NK-92 (cell line): Measurements from ENCODE around the gene ARPC1B.
"Not testable (repeated sequence)": the region's sequence is repeated elsewhere in the genome, so short reads cannot be mapped to it uniquely, and the experiment has no call there.

ENCODE experiments used
- DNase-seq: peaks from one replicate; lab custom pipeline; 2025; ENCODE audit not compliant: unreplicated experiment; lab: John Stamatoyannopoulos, UW

ARPC1B gene

DNA sequence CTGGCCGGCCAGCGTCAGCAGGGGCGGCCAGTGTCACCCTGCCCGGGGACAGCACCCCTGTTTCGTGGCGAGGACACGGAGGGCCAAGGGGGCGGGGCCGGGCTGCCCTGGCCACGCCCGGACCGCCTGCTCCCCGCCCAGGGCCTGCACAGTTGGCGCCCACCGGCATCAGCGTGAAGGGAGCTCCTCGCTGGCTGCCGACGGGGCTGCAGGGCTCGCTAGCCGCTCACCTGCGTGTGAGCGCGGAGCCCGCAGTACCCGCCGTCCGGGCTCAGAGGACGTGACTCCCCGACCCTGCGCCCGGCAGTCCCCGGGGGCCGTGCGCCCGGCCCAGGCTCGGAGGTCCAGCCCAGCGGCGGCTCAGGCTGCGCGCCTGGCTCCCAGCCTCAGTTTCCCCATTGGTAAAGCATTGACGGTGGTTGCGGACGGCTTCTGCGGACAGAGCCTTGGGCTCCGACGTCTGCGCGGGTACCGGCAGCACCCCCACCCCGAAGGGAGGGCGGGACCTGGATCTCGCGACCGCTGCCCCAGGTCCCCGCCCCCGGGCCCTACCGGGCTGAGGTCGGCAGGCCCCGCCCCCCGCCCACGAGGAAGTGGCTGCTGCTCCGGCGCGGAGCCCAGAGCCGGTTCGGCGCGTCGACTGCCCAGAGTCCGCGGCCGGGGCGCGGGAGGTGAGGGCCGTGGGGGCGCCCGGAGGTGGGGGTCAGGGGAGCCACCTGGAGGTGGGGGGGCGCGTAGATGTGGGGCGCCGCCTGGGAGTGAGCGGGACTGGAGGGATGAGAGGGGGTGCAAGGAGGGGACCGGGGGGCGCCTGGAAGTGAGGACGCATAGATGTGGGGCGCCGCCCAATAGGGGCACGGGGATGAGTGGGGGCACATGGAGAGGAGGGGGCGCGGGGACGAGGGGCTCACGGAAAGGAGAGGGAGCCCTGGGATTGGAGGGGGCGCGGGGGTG lies at the start of gene ARPC1B:
Gene ARPC1B, plus strand, starts transcription at position 620 of the 954 bp plus-strand sequence. CDS start 10,985 bp downstream, outside the sequence.
- no peak for DNase-seq

DNA sequence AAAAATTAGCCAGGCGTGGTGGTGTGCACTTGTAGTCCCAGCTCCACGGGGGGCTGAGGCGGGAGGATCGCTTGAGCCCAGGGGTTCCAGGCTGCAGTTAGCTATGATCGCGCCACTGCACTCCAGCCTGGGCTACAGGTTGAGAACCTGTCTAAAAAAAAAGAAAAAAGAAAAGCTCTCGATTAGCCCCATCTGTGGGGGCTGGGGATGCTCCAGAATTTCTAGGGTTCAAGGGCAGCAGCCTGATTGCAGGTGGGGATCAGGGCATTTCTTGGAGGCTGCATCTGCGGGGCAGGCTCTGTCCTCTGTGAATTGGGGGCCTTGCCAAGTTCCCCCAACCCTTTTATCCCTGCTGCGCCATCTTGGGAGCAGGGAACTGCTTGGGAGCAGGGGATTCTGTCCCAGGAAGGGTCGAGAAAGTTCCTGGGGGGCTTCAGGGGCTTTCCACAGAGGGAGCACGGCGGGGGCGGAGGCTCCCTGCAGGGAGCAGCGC lies 49.5 kb upstream of the ARPC1B start:
- DNase-seq = no peak

DNA sequence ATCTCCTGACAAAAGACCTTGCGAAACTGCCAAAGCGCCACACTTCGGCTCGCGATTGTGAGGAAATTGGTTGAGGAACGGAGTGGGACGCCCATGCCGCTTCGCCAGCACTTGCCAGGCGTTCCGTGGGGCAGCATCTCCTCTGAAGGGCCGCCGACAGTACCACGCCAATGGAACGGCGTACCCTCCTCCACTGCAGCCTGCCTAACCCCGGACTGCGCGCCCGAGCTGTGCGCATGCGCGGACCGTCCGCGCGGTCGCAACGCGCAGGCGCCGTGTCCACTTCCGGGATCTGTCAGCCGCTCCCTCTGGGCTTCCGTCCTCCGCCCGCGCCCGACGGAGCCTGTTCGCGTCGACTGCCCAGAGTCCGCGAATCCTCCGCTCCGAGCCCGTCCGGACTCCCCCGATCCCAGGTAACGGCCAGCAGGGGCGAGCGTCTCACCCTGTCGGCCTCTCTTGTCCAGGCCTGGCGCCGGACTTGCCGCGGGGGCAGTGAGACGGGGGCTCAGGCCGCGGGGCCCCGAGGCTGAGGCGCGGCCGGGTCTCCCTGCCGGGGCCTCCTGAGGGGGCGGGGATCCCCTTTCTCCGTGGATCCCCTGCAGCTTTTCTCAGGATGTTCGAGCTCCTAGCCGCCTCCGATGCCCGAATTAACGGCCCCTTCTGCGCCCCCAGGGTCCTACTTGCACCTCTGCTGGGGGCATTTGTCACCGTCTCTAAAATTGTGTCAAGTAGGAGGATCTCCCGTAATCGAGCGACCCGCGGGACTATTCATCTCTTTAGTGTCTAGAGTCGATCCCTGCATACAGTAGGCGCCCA lies 48.7 kb upstream of the ARPC1B start, which contains the start of gene ARPC1A:
Gene ARPC1A, plus strand, starts transcription at position 307 of the 816 bp plus-strand sequence. CDS start 7,456 bp downstream, outside the sequence.
- DNase-seq = peak; percentile 68

DNA sequence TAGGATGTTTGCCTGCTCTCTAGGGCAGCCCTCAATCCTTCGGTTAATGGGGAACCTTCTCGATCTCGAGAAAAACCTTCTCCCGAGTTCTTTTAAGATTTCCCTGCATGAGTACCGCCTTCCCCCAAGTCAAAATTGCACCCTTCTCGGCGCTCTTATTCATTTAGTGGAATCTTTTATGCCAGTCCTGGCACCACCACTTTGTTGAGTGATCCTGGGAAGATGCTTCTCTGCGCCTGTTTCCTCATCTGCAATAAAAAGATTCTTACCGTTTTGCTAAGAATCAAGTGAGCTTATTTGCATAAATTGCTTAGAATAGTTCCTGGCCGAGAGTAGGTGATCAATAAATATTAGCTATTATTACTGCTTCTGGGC lies 48.1 kb upstream of the ARPC1B start:
- no peak for DNase-seq

DNA sequence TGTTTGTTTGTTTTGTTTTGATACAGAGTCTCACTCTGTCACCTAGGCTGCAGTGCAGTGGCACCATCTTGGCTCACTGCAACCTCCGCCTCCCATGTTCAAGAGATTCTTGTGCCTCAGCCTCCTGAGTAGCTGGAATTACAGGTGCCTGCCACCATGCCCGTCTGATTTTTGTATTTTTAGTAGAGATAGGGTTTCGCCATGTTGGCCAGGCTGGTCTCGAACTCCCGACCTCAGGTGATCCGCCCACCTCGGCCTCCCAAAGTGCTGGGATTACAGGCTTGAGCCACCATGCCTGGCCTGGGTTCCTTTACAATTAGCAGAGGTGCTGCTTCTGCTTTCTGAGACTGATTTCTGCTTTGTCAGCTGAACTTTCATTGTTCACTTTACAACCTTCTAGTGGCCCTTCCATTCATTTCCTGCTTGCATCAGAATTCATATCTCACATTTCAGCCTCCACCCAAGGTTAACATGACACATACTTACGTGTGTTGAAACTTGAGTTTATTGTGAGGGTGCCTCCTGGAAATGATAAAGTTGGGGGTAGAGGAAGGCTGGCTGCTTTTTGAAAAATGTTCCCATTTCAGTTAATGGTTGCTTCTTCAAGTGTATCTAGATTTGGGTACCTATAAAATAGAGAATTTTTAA lies 44.1 kb upstream of the ARPC1B start:
- not testable (repeated sequence) for DNase-seq

DNA sequence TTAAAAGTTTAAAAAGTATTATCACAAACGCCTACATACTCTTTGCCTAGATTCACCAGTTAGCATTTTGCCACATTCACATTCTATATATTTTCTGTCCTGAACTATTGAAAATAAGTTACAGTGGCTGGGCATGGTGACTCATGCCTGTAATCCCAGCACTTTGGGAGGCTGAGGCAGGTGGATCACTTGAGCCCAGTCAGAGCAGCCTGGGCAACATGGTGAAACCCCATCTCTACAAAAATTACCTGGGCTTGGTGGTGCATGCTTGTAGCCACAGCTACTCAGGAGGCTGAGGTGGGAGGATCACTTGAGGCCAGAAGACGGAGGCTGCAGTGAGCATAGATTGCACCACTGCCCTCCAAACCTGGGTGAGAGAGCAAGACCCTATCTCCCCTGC lies 43.5 kb upstream of the ARPC1B start:
- DNase-seq = no peak

DNA sequence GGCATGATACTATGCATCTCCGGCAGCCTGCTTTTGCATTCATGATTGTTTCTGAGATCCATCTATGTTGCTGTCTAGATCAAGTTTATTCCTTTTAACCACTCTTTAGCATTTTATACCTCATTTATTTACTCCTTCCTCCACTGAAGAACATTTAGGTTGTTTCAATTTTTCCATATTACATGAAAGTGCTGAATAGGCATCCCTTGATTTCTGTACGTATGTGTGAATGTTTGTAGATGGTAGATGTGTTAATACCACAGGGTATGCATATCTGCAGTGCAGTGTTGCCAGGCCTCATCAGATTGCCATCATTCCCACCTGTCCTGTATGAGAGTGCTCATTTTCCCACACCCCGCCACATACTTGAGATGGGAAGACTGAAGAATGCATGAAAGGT lies 34.9 kb upstream of the ARPC1B start:
- DNase-seq = no peak

DNA sequence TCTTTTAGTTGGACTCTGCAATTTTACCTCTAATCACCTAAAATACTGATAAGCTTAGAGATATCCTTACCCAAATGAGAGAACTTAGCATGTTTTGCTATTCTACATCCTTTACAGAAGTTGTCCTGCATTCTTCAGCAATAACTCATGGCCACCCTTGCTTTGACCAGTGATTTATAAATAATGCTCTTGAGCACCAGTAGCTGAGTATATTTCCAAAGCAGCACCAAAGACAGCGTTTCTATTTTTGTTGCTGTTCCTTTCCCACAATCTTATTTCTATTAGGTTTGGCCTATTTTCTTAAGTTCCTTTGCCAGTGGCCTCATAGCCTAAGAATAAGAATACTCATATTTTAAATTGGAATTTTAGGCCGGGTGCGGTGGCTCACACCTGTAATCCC lies 33.9 kb upstream of the ARPC1B start:
- no peak for DNase-seq

DNA sequence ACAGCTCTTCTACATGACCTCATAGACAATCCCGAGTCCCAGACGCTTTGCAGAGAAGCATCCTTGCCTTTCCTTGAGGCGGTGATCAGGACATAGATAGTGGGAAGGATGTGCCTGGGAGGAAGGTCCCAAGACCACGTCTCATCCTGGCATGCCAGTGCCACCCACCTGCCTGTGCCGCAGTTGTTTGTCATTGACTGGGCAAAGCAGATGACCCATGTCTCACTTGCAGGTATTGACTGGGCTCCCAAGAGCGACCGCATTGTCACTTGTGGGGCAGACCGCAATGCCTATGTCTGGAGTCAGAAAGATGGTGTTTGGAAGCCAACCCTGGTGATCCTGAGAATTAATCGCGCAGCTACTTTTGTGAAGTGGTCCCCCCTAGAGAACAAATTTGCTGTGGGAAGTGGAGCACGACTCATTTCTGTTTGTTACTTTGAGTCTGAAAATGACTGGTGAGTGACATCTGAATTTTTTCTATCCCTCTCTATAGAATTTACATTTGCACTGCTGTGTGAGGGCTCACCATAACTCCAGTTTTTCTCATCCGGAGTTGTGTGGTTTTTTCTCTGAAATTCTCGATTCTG lies 30.4 kb upstream of the ARPC1B start:
- DNase-seq = no peak

DNA sequence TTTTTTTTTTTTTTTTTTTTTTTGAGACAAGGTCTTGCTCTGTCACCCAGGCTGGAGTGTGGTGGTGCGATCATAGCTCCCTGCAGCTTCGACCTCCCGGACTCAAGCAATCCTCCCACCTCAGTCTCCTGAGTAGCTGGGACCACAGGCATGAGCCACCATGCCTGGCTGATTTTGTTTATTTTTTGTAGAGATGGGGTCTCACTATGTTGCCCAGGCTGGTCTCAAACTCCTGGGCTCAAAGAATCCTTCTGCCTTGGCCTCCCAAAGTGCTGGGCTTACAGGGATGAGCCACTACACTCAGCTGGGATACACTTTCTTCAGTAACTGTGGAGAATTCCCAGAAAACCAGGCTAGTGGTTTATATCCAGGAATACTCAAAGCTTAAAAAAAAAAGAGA lies 23.9 kb upstream of the ARPC1B start:
- not testable (repeated sequence) for DNase-seq

DNA sequence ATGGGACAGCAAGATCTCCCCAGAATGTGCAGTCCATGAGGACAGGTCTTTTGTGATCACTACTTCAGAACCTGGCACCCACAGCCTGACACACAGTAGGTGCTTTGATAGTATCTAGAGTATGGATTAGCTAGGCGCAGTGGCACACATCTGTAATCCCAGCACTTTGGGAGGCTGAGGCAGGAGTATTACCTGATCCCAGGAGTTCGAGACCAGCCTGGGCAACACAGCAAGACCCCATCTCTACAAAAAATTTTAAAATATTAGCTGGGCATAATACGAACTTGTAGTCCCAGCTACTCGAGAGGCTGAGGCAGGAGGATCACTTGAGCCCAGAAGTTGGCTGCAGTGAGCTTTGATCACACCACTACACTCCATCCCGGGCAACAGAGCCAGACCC lies 22.3 kb upstream of the ARPC1B start:
- DNase-seq = no peak

DNA sequence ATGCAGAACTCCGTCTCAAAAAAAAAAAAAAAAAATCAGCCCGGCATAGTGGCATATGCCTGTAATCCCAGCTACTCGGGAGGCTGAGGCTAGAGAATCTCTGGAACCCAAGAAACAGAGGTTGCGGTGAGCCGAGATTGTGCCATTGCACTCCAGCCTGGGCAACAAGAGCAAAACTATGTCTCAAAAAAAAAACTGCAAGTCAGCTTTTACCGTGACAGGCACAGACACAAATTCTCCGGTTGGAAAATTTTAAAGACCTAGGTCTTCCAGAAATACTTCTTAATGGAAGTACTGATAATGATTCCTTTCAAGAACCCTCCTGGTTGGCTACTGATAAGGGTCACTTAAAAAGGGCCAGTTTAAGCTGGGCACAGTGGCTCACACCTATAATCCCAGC lies 19.4 kb upstream of the ARPC1B start:
- no peak for DNase-seq

DNA sequence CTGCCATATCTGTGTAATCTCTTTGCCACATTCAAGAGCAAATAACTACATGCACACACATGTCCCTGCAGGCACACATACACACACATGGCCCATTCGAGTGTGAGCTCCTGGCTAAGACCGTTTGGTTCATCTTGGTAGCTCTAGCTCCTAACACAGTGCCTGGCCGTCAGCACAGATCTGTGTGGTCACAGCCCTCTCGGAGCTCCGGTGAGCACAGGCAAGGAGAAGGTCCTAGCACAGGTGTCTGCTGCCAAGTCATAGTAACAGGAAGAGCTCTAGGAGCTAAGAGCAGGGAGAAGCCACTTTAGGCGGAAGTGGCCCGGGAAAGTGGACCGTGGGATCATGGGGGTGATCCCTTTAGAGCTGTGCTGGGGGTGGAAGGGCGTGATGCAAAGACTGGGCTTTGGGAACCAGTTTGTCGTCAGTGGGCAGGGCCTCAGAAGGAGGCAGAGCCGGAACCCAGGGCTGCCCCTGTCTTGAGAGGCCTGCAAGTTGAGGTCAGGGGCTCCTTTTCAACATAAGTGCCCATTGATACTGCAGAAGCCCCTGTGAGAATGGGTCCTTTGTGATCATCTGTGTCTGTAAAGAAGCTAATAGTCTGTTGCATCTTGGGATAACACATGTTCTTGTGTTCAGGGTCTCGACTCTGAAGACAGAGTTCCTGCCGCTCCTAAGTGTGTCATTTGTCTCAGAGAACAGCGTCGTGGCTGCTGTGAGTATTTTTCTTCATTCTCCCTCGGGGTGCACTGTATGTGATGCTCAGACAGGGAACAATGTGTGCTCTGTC lies 16.6 kb upstream of the ARPC1B start:
- no peak for DNase-seq

DNA sequence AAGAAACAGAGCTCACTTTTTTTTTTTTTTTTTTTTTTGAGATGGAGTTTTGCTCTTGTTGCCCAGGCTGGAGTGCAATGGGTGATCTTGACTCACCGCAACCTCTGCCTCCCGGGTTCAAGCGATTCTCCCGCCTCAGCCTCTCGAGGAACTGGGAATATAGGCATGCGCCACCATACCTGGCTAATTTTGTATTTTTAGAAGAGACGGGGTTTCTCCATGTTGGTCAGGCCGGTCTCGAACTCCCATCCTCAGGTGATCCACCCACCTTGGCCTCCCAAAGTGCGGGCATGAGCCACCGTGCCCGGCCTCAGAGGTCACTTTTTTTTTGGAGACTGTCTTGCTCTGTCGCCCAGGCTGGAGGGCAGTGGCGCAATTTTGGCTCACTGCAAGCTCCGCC lies 16.0 kb upstream of the ARPC1B start:
- DNase-seq = not testable (repeated sequence)

DNA sequence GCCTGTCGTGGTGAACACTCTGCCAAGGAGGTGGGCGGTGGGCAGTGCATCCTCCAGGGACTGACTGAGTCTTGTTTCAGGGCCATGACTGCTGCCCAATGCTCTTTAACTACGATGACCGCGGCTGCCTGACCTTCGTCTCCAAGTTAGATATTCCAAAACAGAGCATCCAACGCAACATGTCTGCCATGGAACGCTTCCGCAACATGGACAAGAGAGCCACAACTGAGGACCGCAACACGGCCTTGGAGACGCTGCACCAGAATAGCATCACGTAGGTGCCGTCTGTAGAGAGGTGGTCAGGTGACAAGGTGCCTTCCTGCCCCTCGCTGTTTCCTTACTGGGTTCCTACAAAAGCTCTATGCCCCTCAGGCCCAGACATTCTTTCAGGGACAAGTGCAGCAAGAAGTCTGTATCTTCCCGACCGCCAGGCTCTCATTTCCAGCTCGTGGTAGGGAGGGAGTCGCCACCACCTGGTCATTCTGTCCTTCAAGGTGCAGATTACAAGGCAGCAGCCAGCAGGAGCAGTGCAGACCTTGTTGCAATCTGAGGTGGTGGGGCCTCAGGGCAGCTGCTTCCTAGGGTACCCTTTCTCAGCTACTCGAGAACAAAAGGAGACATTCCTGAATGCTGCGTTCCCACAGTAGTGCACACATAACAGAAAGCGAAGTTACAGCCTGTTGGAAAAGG lies 14.9 kb upstream of the ARPC1B start:
- DNase-seq = no peak

DNA sequence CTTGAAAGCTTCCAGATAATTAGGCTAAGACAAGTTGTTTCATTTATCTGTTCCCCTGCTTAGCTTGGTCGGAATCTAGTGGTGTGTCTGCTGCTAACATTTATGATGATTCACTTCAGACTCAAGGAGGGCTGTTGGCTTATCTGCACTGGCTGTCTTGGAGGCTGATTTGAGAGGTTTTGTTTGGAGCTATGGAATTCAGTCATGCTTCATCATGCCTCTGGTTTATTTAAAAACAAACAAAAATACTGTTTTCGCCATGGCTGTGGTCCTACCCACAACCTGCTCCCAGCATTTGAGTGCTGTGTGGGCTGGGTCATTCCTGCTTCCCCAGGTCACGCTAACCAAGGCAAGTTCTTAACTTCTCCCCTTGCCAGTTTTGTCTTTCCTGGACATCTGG lies 11.7 kb upstream of the ARPC1B start:
- DNase-seq = no peak

DNA sequence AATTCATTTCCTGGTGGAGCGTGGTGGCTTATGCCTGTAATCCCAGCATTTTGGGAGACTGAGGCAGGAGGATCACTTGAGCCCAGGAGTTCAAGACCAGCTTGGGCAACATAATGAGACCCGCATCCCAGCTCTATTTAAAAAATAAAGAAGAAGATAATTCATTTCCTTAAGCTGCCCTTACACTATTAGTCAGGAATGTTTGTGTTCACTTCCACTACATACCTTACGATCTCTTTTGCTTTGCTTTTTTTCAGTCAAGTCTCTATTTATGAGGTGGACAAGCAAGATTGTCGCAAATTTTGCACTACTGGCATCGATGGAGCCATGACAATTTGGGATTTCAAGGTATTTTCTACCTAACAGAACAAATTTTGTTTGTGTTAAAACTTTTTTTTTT lies 11.2 kb upstream of the ARPC1B start:
- DNase-seq = no peak

DNA sequence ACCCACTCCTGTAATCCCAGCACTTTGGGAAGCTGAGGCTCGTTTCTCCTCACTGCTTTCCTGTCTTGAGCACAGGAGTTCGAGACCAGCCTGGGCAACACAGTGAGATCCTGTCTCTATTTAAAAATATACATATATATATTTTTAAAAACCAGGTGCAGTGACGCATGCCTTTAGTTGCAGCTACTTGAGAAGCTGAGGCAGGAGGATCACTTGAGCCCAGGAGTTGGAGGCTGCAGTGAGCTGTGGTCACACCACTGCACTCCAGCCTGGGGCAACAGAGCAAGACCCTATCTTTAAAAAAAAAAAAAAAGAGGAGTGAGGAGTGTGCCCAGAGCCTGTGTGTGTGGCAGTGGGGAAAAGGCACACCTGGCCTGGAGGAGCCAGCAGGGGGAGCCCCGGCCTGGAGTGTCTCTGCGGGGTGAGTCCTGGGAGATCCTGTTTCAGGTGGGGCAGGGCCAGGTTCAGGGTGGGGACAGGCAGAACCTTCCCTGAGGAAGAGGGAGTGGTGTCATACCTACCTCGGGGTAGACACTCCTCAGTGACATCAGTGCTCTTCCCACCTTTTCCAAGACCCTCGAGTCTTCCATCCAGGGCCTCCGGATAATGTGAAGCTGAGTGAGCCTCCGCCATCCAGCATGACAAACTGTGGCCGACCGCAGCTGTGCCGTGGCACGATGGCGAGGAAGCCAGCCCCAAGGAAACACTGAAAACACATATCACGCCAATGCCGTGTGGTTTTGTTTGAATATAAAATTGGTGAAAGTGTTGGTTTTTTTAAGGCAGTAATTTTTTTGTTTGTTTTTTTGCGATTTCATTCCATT lies 9.0 kb upstream of the ARPC1B start:
- DNase-seq = no peak

DNA sequence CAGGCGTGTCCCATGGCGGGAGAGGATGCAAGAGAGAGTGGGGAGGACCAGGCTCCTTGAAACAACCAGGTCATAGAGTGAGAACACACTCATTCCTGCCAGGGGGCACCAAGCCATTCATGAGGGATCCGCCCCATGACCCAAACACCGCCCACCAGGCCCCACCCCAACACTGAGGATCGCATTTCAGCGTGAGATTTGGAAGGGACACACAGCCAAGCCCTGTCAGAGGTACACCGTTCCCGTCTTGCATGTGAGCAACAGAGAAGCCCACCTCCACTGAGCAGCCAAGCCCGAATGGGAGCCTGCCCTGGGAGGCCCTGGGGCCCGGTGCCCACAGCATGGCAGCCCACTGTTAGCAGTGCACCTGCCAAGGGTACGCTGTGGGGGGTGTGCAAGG lies 7.9 kb upstream of the ARPC1B start:
- no peak for DNase-seq
